ENCODE results near the gene RHOG.
"Not testable (repeated sequence)": the region's sequence is repeated elsewhere in the genome, so short reads cannot be mapped to it uniquely, and the experiment has no call there.

RHOG gene

GRCh38 chr11:3840870-3841425, at the start of gene RHOG:
Gene RHOG, minus strand, starts transcription at chr11:3840959. Its CDS starts 12,821 bp downstream, at chr11:3828138.
- DNase-seq (ENCODE audit: low spot score), result peak; percentile 91

- DNase-seq (ENCODE audit: low spot score), result no peak
Observed at GRCh38 chr11:3890014-3890413, 49.3 kb upstream of the RHOG start.

GRCh38 chr11:3888876-3889275, 48.1 kb upstream of the RHOG start:
- DNase-seq (ENCODE audit: low spot score), result no peak

- no peak for DNase-seq (ENCODE audit: low spot score)
Observed at GRCh38 chr11:3886985-3887384, 46.2 kb upstream of the RHOG start.

- no peak for DNase-seq (ENCODE audit: low spot score)
Observed at GRCh38 chr11:3885855-3886254, 45.1 kb upstream of the RHOG start.

GRCh38 chr11:3882655-3883054, 41.9 kb upstream of the RHOG start:
- no peak for DNase-seq (ENCODE audit: low spot score)

GRCh38 chr11:3880724-3881123, 40.0 kb upstream of the RHOG start:
- DNase-seq (ENCODE audit: low spot score), result peak; percentile 42

GRCh38 chr11:3879967-3880542, 39.3 kb upstream of the RHOG start:
- DNase-seq (ENCODE audit: low spot score), result no peak

- no peak for DNase-seq (ENCODE audit: low spot score)
Observed at GRCh38 chr11:3879216-3879966, 38.6 kb upstream of the RHOG start.

- no peak for DNase-seq (ENCODE audit: low spot score)
Observed at GRCh38 chr11:3878258-3878584, 37.5 kb upstream of the RHOG start.

GRCh38 chr11:3877364-3878257, 36.9 kb upstream of the RHOG start:
- no peak for DNase-seq (ENCODE audit: low spot score)

GRCh38 chr11:3876613-3877012, 35.9 kb upstream of the RHOG start:
- DNase-seq (ENCODE audit: low spot score), result no peak

GRCh38 chr11:3873712-3874349, 33.1 kb upstream of the RHOG start:
- no peak for DNase-seq (ENCODE audit: low spot score)

- DNase-seq (ENCODE audit: low spot score), result no peak
Observed at GRCh38 chr11:3867209-3868091, 26.7 kb upstream of the RHOG start.

- DNase-seq (ENCODE audit: low spot score), result no peak
Observed at GRCh38 chr11:3866836-3867208, 26.1 kb upstream of the RHOG start.

GRCh38 chr11:3866206-3866605, 25.4 kb upstream of the RHOG start:
- no peak for DNase-seq (ENCODE audit: low spot score)

- no peak for DNase-seq (ENCODE audit: low spot score)
Observed at GRCh38 chr11:3865388-3866193, 24.8 kb upstream of the RHOG start.

- no peak for DNase-seq (ENCODE audit: low spot score)
Observed at GRCh38 chr11:3861683-3862082, 20.9 kb upstream of the RHOG start.

GRCh38 chr11:3860898-3861393, 20.2 kb upstream of the RHOG start:
- not testable (repeated sequence) for DNase-seq (ENCODE audit: low spot score)

- DNase-seq (ENCODE audit: low spot score), result no peak
Observed at GRCh38 chr11:3860375-3860774, 19.6 kb upstream of the RHOG start.

All from germinal center (tissue), 1 donor.